H1 (cell line): ENCODE data around the gene CNOT6L. TPM values are rescaled to one million over a fixed set of nuclear protein-coding genes. Genes with fewer than 3 reads are reported as not detected.

ENCODE experiments used
- CTCF ChIA-PET: fragments of 300-600 bp; sonication (Branson Sonifier 250); formaldehyde crosslinking; loops from one replicate; lab custom pipeline; 2021; ENCODE audit not compliant: partially characterized antibody; lab: Charles Lee
- POLR2A ChIA-PET: fragments of 300-600 bp; sonication (Branson Sonifier 250); formaldehyde crosslinking; loops from one replicate; lab custom pipeline; 2021; ENCODE audit warnings: inconsistent platforms; ENCODE audit not compliant: partially characterized antibody; lab: Charles Lee
- DNase-seq, 2 experiments: peaks; one replicate each; pipeline versions ENCODE4 v3.0.0 to v3.0.0-alpha.2; 2010 to 2022; ENCODE audit warnings: low spot score in 2 of 2, low read depth in 1 of 2, mixed read lengths in 1 of 2
- FAIRE-seq: peaks from 2 replicates; lab custom pipeline; 2011; peaks lifted over from hg19 to GRCh38; lab: Jason Lieb, UNC
- H2AFZ ChIP-seq: 2 replicates; pipeline ENCODE4 v1.8.1; 2012; ENCODE audit warnings: low read length, inconsistent platforms
- H2AK5ac ChIP-seq: 2 replicates; pipeline ENCODE4 v1.6.1; 2013; ENCODE audit warnings: low read depth, low read length
- H2BK120ac ChIP-seq: replicated peaks from 2 replicates; pipeline ENCODE3; 2013; ENCODE audit warnings: low read depth, low read length, inconsistent platforms
- H2BK12ac ChIP-seq: 2 replicates; pipeline ENCODE4 v1.6.1; 2013; ENCODE audit warnings: low read depth, low read length
- H2BK15ac ChIP-seq: 2 replicates; pipeline ENCODE4 v1.6.1; 2013; ENCODE audit warnings: low read length
- H2BK20ac ChIP-seq: 2 replicates; pipeline ENCODE4 v1.6.1; 2013; ENCODE audit warnings: low read length
- H2BK5ac ChIP-seq: 2 replicates; pipeline ENCODE4 v1.6.1; 2013; ENCODE audit warnings: low read depth, low read length
- H3K14ac ChIP-seq: 2 replicates; pipeline ENCODE4 v1.6.1; 2013; ENCODE audit warnings: inconsistent platforms; ENCODE audit not compliant: insufficient read length
- H3K18ac ChIP-seq: 2 replicates; pipeline ENCODE4 v1.6.1; 2013; ENCODE audit warnings: low read length; ENCODE audit errors: extremely low read depth
- H3K23ac ChIP-seq: 2 replicates; pipeline ENCODE4 v1.6.1; 2013; ENCODE audit warnings: inconsistent platforms; ENCODE audit not compliant: insufficient read length
- H3K23me2 ChIP-seq: 2 replicates; pipeline ENCODE4 v1.6.1; 2013; ENCODE audit warnings: low read depth, low read length
- H3K27ac ChIP-seq: 2 replicates; pipeline ENCODE4 v1.6.1; 2011; ENCODE audit warnings: low read depth, low read length, inconsistent platforms
- H3K27me3 ChIP-seq, 4 experiments: replicated peaks in 1 of 4; 1 replicate in 1 of 4; 2 replicates in 3 of 4; pipeline versions ENCODE4 v1.6.1 to v1.8.1; 2011 to 2013; ENCODE audit warnings: low read length in 3 of 4, mild to moderate bottlenecking in 3 of 4, inconsistent platforms in 2 of 4, mixed read lengths in 2 of 4, moderate library complexity in 1 of 4; ENCODE audit not compliant: control insufficient read depth in 3 of 4, insufficient read depth in 3 of 4; ENCODE audit errors: extremely low read depth in 1 of 4
- H3K36me3 ChIP-seq, 4 experiments: 2 replicates each; pipeline versions ENCODE4 v1.6.1 to v1.8.1; 2011 to 2013; ENCODE audit warnings: mild to moderate bottlenecking in 4 of 4, low read length in 3 of 4, moderate library complexity in 2 of 4, control low read depth in 1 of 4, inconsistent platforms in 1 of 4; ENCODE audit not compliant: insufficient read depth in 4 of 4, control insufficient read depth in 2 of 4
- H3K4ac ChIP-seq: replicated peaks from 2 replicates; pipeline ENCODE3; 2013; ENCODE audit warnings: low read length, low read depth, mixed read lengths, inconsistent platforms; ENCODE audit not compliant: insufficient read length
- H3K4me1 ChIP-seq, 4 experiments: replicated peaks in 1 of 4; 1 replicate in 1 of 4; 2 replicates in 3 of 4; pipeline versions ENCODE4 v1.6.1 to v1.8.1; 2011 to 2013; ENCODE audit warnings: low read length in 3 of 4, inconsistent platforms in 2 of 4, mixed read lengths in 1 of 4; ENCODE audit not compliant: insufficient read depth in 4 of 4, control insufficient read depth in 3 of 4
- H3K4me2 ChIP-seq, 2 experiments: 2 replicates each; pipeline versions ENCODE4 v1.6.1 to v1.8.1; 2011 to 2013; ENCODE audit warnings: low read depth in 2 of 2, low read length in 2 of 2, control low read depth in 1 of 2, inconsistent platforms in 1 of 2, mild to moderate bottlenecking in 1 of 2; ENCODE audit not compliant: insufficient read depth in 1 of 2
- H3K4me3 ChIP-seq, 4 experiments: fragments of 200-600, 300-600 bp in 1 of 4; sonication (generic), shearing (Covaris generic), sonication (Bioruptor Twin) in 1 of 4; 2 replicates each; pipeline versions ENCODE4 v1.5.1 to v1.8.1; 2011 to 2016; ENCODE audit warnings: low read length in 4 of 4, low read depth in 3 of 4, control low read depth in 2 of 4, inconsistent platforms in 2 of 4, mild to moderate bottlenecking in 2 of 4, mixed read lengths in 1 of 4, moderate library complexity in 1 of 4; ENCODE audit not compliant: insufficient read depth in 2 of 4; ENCODE audit errors: extremely low read depth in 1 of 4
- H3K56ac ChIP-seq: replicated peaks from 2 replicates; pipeline ENCODE3; 2013; ENCODE audit warnings: low read depth, mild to moderate bottlenecking, mixed read lengths, low read length, inconsistent platforms; ENCODE audit not compliant: insufficient read length
- H3K79me1 ChIP-seq: 2 replicates; pipeline ENCODE4 v1.6.1; 2013; ENCODE audit warnings: low read depth, low read length, control low read depth
- H3K79me2 ChIP-seq, 2 experiments: 2 replicates each; pipeline versions ENCODE4 v1.6.1 to v1.8.1; 2012 to 2013; ENCODE audit warnings: low read length in 2 of 2, mild to moderate bottlenecking in 2 of 2, inconsistent platforms in 1 of 2; ENCODE audit not compliant: insufficient read depth in 2 of 2, control insufficient read depth in 1 of 2
- H3K9ac ChIP-seq, 4 experiments: replicated peaks in 1 of 4; 1 replicate in 1 of 4; 2 replicates in 3 of 4; pipeline versions ENCODE4 v1.6.1 to v1.8.1; 2011 to 2013; ENCODE audit warnings: low read depth in 3 of 4, low read length in 3 of 4, control low read depth in 2 of 4, mild to moderate bottlenecking in 2 of 4, moderate library complexity in 2 of 4, inconsistent platforms in 1 of 4; ENCODE audit errors: extremely low read depth in 1 of 4
- H3K9me3 ChIP-seq, 2 experiments: 2 replicates each; pipeline versions ENCODE4 v1.6.1 to v1.8.1; 2012 to 2013; ENCODE audit warnings: mild to moderate bottlenecking in 2 of 2, moderate library complexity in 2 of 2, control low read depth in 1 of 2, inconsistent platforms in 1 of 2, low read depth in 1 of 2, low read length in 1 of 2, mixed read lengths in 1 of 2; ENCODE audit not compliant: insufficient read depth in 2 of 2
- H4K20me1 ChIP-seq, 2 experiments: replicated peaks in 1 of 2; 2 replicates each; pipeline versions ENCODE3 to v1.8.1; 2011 to 2013; ENCODE audit warnings: inconsistent platforms in 2 of 2, low read length in 2 of 2, mild to moderate bottlenecking in 1 of 2; ENCODE audit not compliant: insufficient read depth in 2 of 2, control insufficient read depth in 1 of 2
- H4K5ac ChIP-seq: 2 replicates; pipeline ENCODE4 v1.6.1; 2013; ENCODE audit warnings: low read length, low read depth, mixed read lengths, inconsistent platforms; ENCODE audit not compliant: insufficient read length
- H4K8ac ChIP-seq: 2 replicates; pipeline ENCODE4 v1.8.0; 2013; ENCODE audit warnings: mild to moderate bottlenecking, moderate library complexity, low read length, inconsistent platforms; ENCODE audit not compliant: insufficient read depth; ENCODE audit errors: extremely low read depth
- H4K91ac ChIP-seq: replicated peaks from 2 replicates; pipeline ENCODE3; 2013; ENCODE audit warnings: low read length, mixed read lengths, inconsistent platforms; ENCODE audit not compliant: insufficient read length
- ATF3 ChIP-seq: IDR thresholded peaks from 2 replicates; pipeline ENCODE4 v1.6.1; 2011; ENCODE audit warnings: low read depth, mild to moderate bottlenecking, low read length; ENCODE audit not compliant: insufficient read depth
- BACH1 ChIP-seq: IDR thresholded peaks from 2 replicates; pipeline ENCODE4 v1.6.1; 2012; ENCODE audit warnings: low read length, improper control_type of control experiment
- CHD1 ChIP-seq: IDR thresholded peaks from 2 replicates; pipeline ENCODE4 v1.6.1; 2012; ENCODE audit warnings: low read depth, low read length, improper control_type of control experiment
- NRF1 ChIP-seq: IDR thresholded peaks from 2 replicates; pipeline ENCODE4 v1.6.1; 2011; ENCODE audit warnings: mild to moderate bottlenecking, low read depth, low read length, improper control_type of control experiment
- SIN3A ChIP-seq, 2 experiments: IDR thresholded peaks in 1 of 2; conservative IDR thresholded peaks in 1 of 2; 2 replicates each; pipeline ENCODE4 v1.6.1; 2011 to 2012; ENCODE audit warnings: low read length in 2 of 2, improper control_type of control experiment in 1 of 2, low read depth in 1 of 2, mild to moderate bottlenecking in 1 of 2
- SP2 ChIP-seq: IDR thresholded peaks from 2 replicates; pipeline ENCODE4 v1.6.1; 2012; ENCODE audit warnings: mild to moderate bottlenecking, low read length, inconsistent platforms
- TBP ChIP-seq: IDR thresholded peaks from 2 replicates; pipeline ENCODE4 v1.6.1; 2011; ENCODE audit warnings: low read depth, low read length, improper control_type of control experiment
- WGBS, 2 experiments: shearing (Covaris generic) in 1 of 2; methylation state at CpG; one replicate each; pipeline versions ENCODE4 v1.1.6 to v1.1.7; 2013 to 2015; ENCODE audit warnings: low lambda C conversion rate in 2 of 2, mixed read lengths in 2 of 2, inconsistent platforms in 1 of 2, low coverage in 1 of 2, missing lambda C conversion rate in 1 of 2; ENCODE audit not compliant: insufficient replicate concordance in 2 of 2, insufficient coverage in 1 of 2, insufficient read length in 1 of 2; ENCODE audit errors: extremely low coverage in 1 of 2, missing lambda C conversion rate in 1 of 2; 5-methylcytosine and 5-hydroxymethylcytosine counted together
- polyA plus RNA-seq, 7 experiments: library from polyadenylated mRNA; depleted of rRNA in 3 of 7; stranded (reverse) in 5 of 7; unstranded in 2 of 7; fragments of >200 nt in 5 of 7; fragments of 200-250 nt in 2 of 7; gene quantifications; 1 replicate in 5 of 7; 2 replicates in 1 of 7; 4 replicates in 1 of 7; pipeline versions ENCODE4 v1.2.1 to v1.2.3, GENCODE V29; 2011 to 2013; ENCODE audit warnings: missing spikeins in 2 of 7, mixed read lengths in 2 of 7
- total RNA-seq: library from RNA; stranded (reverse); fragmentation: NEBNext Ultra II Directional; extraction: Animal tissue kit (Norgen Biotek cat#: 25700); gene quantifications from 2 replicates; pipeline ENCODE4 v1.2.1, GENCODE V29; 2021

Gene CNOT6L
- total and polyA plus RNA-seq, 2 of the 8 experiments (the other 6 are each of a cell fraction or from before 2014, with no cell fraction given): 2.0 to 22.4 TPM

GRCh38 chr4:77713884-77714283, 105.3 kb downstream of the CNOT6L start:
- no peaks in the 10 kb centered on the region for H3K79me2 ChIP-seq
- ChIA-PET CTCF (interaction anchor here (1.0 to 2.3 kb wide), 2 partner anchors 8 to 14 kb away, joined by 3 to 4 read pairs; no protein-coding TSS in a partner anchor), POLR2A (interaction anchor here (1.3 to 1.6 kb wide), 2 partner anchors 15 to 148 kb away, joined by 3 read pairs; partner anchors contain the start of gene MRPL1)
- no peak overlapping the region for H3K4me3 ChIP-seq
- no peak overlapping the region for H2BK15ac ChIP-seq
- H4K8ac ChIP-seq: no peak overlapping the region
- no peak overlapping the region for H3K4me2 ChIP-seq
- 83% methylated on average over 1 of the region's 1 CpG; no CpG with 5 or more reads in 1 of the 2 experiments for WGBS, 2 experiments
- H3K23me2 ChIP-seq: no peaks in the 10 kb centered on the region; the same call in 1 of the 2 replicates
- DNase-seq (no peak), FAIRE-seq (no peak)
- H2BK12ac ChIP-seq: no peak overlapping the region
- H3K9me3 ChIP-seq: no peaks in the 10 kb centered on the region
- H4K91ac ChIP-seq: no peak overlapping the region
- no peaks in the 10 kb centered on the region for H3K36me3 ChIP-seq
- peaks cover 0 to 12% (median 2%) of the 10 kb centered on the region in 4 experiments; a peak in 3 of 7 replicates for H3K4me1 ChIP-seq
- no peak overlapping the region for H3K18ac ChIP-seq
- TF ChIP-seq TBP (no peak), ATF3 (no peak), SIN3A (conservative IDR thresholded peaks at IDR 0.05 in 1 of 2, IDR thresholded peaks at IDR 0.05 in 1 of 2; ENCODE audit: low read depth in 1 of 2, low read length in 2 of 2) (no peak), CHD1 (no peak), BACH1 (no peak), NRF1 (no peak), SP2 (no peak)
- no peak overlapping the region for H2AFZ ChIP-seq
- no peak overlapping the region for H2BK5ac ChIP-seq
- H2AK5ac ChIP-seq: no peak overlapping the region
- H4K5ac ChIP-seq: no peak overlapping the region
- H3K27me3 ChIP-seq: no peaks in the 10 kb centered on the region
- H3K27ac ChIP-seq: no peak overlapping the region
- no peak overlapping the region for H3K9ac ChIP-seq
- H2BK120ac ChIP-seq: no peak overlapping the region
- H3K23ac ChIP-seq: no peak overlapping the region
- H3K4ac ChIP-seq: no peak overlapping the region
- H3K14ac ChIP-seq: no peak overlapping the region
- H2BK20ac ChIP-seq: no peak overlapping the region
- H3K79me1 ChIP-seq: no peaks in the 10 kb centered on the region; the same call in 1 of the 2 replicates
- H4K20me1 ChIP-seq: no peaks in the 10 kb centered on the region
- H3K56ac ChIP-seq: no peak overlapping the region
